Loucy (cell line): Measurements from ENCODE around the gene BRD1.

Experiments
- EZH2phosphoT487 ChIP-seq: fragments of 200-600 bp; IDR thresholded peaks from 2 replicates; pipeline ENCODE4 v1.6.1; 2018; ENCODE audit warnings: antibody characterized with exemption, mild to moderate bottlenecking, moderate library complexity, borderline replicate concordance
- TF ChIP-seq, protein P1 (sequence below): fragments of 200-600 bp; sonication (generic); conservative IDR thresholded peaks from 2 replicates; pipeline ENCODE4 v1.5.1; 2014; ENCODE audit warnings: mild to moderate bottlenecking, antibody characterized with exemption, low read length

DNA sequence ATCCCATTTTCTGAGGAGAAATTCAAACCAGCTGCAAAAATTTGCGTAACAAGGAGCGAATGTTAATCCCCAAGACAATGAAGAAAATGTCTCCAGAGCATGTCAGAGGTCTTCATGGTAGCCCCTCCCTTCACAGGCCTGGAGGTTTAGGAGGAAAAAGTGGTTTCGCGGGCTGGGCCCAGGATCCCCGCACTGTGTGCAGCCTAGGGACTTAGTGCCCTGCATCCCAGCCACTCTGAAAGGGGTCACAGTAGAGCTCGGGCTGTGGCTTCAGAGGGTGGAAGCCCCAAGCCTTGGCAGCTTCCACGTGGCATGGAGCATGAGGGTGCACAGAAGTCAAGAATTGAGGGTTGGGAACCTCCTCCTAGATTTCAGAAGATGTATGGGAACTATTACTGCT is 87.4 kb downstream of the BRD1 start:
- TF ChIP-seq, protein P1, sequence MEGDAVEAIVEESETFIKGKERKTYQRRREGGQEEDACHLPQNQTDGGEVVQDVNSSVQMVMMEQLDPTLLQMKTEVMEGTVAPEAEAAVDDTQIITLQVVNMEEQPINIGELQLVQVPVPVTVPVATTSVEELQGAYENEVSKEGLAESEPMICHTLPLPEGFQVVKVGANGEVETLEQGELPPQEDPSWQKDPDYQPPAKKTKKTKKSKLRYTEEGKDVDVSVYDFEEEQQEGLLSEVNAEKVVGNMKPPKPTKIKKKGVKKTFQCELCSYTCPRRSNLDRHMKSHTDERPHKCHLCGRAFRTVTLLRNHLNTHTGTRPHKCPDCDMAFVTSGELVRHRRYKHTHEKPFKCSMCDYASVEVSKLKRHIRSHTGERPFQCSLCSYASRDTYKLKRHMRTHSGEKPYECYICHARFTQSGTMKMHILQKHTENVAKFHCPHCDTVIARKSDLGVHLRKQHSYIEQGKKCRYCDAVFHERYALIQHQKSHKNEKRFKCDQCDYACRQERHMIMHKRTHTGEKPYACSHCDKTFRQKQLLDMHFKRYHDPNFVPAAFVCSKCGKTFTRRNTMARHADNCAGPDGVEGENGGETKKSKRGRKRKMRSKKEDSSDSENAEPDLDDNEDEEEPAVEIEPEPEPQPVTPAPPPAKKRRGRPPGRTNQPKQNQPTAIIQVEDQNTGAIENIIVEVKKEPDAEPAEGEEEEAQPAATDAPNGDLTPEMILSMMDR = no peak
- TF ChIP-seq EZH2phosphoT487 = no peak
